ENCODE results near the gene DDX17. TPM values are rescaled to one million over a fixed set of nuclear protein-coding genes. Genes with fewer than 3 reads are reported as not detected.

The DDX17 gene
- total RNA-seq, 1 experiment from 2014 or later, result 529 TPM

DNA sequence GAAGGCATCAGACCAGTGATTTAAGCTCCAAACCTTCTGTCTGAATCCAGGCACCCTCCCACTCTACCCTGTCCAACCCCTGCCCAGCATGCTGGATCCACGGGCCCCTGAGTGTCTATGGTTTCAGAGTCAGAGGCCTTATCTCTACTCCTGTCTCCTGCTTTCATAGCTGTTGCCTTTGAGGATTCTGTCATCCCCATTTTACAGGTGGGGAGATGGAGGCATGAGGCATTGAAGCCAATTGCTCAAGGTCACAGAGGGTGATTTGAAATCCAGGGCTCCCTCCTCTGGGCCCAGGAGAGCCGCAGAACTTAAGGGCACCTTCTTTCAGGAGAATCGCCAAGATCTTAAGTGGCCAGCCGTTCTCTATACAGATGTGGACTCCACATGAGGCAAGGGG, 54.2 kb downstream of the DDX17 start:
- Mint-ChIP-seq H3K9me3 (no peaks in the 10 kb centered on the region; a peak in 1 of 5 replicates), H3K27ac (no peak overlapping the region), H3K4me1 (peaks cover 28 to 48% of the 10 kb centered on the region in 2 experiments), H3K4me3 (no peak overlapping the region), H3K27me3 (ENCODE audit: low read depth) (peaks cover 68% of the 10 kb centered on the region), H3K36me3 (ENCODE audit: insufficient read depth in 1 of 3, low read depth in 3 of 3) (no peaks in the 10 kb centered on the region; a peak in 2 of 7 replicates)
- H2AK5ac ChIP-seq (ENCODE audit: insufficient read length, low read length), result no peak overlapping the region
- no peak overlapping the region for H4K91ac ChIP-seq (ENCODE audit: insufficient read length, low read depth, low read length)
- peaks cover 12% of the 10 kb centered on the region for H3K23me2 ChIP-seq (ENCODE audit: insufficient read length, low read depth, low read length, poor library complexity, severe bottlenecking)
- H2BK15ac ChIP-seq (ENCODE audit: low read depth, low read length), result no peak overlapping the region
- H3K4ac ChIP-seq (ENCODE audit: low read depth, low read length), result no peak overlapping the region
- peaks cover 19% of the 10 kb centered on the region for H3K27me3 ChIP-seq (ENCODE audit: insufficient read depth, low read length)
- H4K20me1 ChIP-seq (ENCODE audit: control insufficient read depth, insufficient read depth, insufficient read length), result peaks cover 4% of the 10 kb centered on the region
- no peak overlapping the region for H2BK120ac ChIP-seq (ENCODE audit: low read depth, low read length, poor library complexity, severe bottlenecking)
- H3K9me3 ChIP-seq (ENCODE audit: control insufficient read depth, low read depth, low read length), result no peaks in the 10 kb centered on the region
- no peak overlapping the region for H3K4me2 ChIP-seq (ENCODE audit: insufficient read depth, insufficient read length, low read length)
- no peak overlapping the region for H3K27ac ChIP-seq (ENCODE audit: insufficient read length, low read depth, low read length)
- no peak overlapping the region for H3K56ac ChIP-seq (ENCODE audit: insufficient read length, low read depth, low read length)
- H2AFZ ChIP-seq (ENCODE audit: low read length), result no peak overlapping the region
- no peaks in the 10 kb centered on the region for H3K79me1 ChIP-seq (ENCODE audit: insufficient read depth, low read depth, low read length, poor library complexity, severe bottlenecking)
- no CpG with 5 or more reads among the region's 4 CpGs for WGBS (ENCODE audit: extremely low coverage, insufficient read length, low lambda C conversion rate)
- TF ChIP-seq, protein P1, sequence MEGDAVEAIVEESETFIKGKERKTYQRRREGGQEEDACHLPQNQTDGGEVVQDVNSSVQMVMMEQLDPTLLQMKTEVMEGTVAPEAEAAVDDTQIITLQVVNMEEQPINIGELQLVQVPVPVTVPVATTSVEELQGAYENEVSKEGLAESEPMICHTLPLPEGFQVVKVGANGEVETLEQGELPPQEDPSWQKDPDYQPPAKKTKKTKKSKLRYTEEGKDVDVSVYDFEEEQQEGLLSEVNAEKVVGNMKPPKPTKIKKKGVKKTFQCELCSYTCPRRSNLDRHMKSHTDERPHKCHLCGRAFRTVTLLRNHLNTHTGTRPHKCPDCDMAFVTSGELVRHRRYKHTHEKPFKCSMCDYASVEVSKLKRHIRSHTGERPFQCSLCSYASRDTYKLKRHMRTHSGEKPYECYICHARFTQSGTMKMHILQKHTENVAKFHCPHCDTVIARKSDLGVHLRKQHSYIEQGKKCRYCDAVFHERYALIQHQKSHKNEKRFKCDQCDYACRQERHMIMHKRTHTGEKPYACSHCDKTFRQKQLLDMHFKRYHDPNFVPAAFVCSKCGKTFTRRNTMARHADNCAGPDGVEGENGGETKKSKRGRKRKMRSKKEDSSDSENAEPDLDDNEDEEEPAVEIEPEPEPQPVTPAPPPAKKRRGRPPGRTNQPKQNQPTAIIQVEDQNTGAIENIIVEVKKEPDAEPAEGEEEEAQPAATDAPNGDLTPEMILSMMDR (conservative IDR thresholded peaks at IDR 0.05), result no peak
- H2BK5ac ChIP-seq (ENCODE audit: insufficient read length, low read length), result no peak overlapping the region
- no peak overlapping the region for H2BK20ac ChIP-seq (ENCODE audit: low read depth, low read length, poor library complexity, severe bottlenecking)
- H3K79me2 ChIP-seq (ENCODE audit: insufficient read depth, low read length), result no peaks in the 10 kb centered on the region
- H3K18ac ChIP-seq (ENCODE audit: insufficient read length, low read depth, low read length), result no peak overlapping the region
- H2BK12ac ChIP-seq (ENCODE audit: insufficient read length, low read depth, low read length), result no peak overlapping the region
- H3K9ac ChIP-seq (ENCODE audit: extremely low read depth, insufficient read length, low read length), result no peak overlapping the region
- no peak overlapping the region for H4K8ac ChIP-seq (replicated peaks; ENCODE audit: insufficient read length, low read depth, low read length)
- peaks cover 3% of the 10 kb centered on the region; the same call in 1 of the 2 replicates for H3K4me1 ChIP-seq (ENCODE audit: insufficient read depth, low read length)
- no peak for DNase-seq
- H3K23ac ChIP-seq (ENCODE audit: insufficient read length, low read depth, low read length), result no peak overlapping the region
- H3T11ph ChIP-seq (ENCODE audit: low read length), result no peak overlapping the region
- H4K5ac ChIP-seq (ENCODE audit: insufficient read length, low read depth, low read length), result no peak overlapping the region
- H3K14ac ChIP-seq (ENCODE audit: insufficient read depth, low read length), result no peak overlapping the region
